Measurements from ENCODE around the gene TMEM18. TPM values are rescaled to one million over a fixed set of nuclear protein-coding genes. Genes with fewer than 3 reads are reported as not detected.
"Not testable (repeated sequence)": the region's sequence is repeated elsewhere in the genome, so short reads cannot be mapped to it uniquely, and the experiment has no call there.

TMEM18 gene
- polyA plus RNA-seq, 1 donor from 2014 or later, result 58.6 TPM

DNA sequence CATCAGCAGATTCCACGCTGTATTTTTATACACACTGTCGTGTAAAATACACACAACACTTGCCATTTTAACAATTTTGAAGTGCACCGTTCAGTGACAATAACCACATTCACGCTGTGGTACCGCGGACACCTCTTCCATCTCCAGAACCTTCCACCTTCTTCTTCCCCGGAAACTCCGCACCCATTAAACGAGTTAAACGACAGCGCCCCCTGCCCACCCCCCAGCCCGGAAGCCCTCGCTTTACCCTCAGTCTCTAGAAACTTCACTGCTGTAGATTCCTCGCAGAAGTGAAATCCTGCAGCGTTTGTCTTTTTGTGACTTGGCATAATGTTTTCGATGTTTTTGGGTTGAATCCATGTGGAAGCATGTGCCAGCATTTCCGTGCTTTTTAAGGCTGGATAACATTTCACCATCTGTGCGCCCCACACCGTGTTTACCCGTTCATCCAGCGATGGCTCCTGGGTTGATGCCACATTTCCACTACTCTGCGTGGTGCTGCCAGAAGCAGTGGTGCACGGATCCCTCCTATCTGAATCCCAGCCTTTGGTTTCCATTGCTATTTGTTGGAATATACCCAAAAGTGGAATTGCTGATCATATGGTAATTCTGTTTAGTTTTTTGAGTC, 32.0 kb upstream of the TMEM18 start (continued):
- no peak for TF ChIP-seq MXI1 (conservative IDR thresholded peaks at IDR 0.05; ENCODE audit: poor library complexity, severe bottlenecking)

DNA sequence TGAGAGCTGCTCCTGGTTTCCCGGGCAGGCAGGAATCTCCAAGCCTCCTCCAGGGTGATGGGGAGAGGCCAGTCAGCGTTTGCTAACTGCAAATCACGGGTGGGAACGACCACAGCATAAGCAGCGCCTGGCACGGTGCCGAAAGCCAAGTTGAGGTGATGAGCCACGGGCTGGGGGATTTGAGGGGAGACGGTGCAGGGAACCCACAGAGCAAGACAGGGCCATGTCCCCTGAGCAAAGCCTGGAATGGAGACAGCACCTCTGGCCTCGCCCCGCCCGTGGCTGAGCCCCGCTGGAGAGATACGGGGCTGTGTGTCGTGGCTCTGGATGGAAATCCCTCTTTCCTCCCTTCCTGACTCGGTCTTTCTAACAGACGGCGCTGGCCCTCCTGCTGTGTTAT, 31.5 kb upstream of the TMEM18 start:
- H3K9ac ChIP-seq (ENCODE audit: low read length), result no peak overlapping the region
- H3K9me2 ChIP-seq (ENCODE audit: insufficient read depth, low read length), result no peaks in the 10 kb centered on the region
- H2AFZ ChIP-seq (ENCODE audit: low read depth, low read length), result no peak overlapping the region
- no peaks in the 10 kb centered on the region for H4K20me1 ChIP-seq (ENCODE audit: insufficient read depth)
- H3K27ac ChIP-seq (ENCODE audit: low read length), result no peak overlapping the region
- H3K4me2 ChIP-seq (ENCODE audit: low read length), result no peak overlapping the region
- TF ChIP-seq MXI1 (conservative IDR thresholded peaks at IDR 0.05; ENCODE audit: poor library complexity, severe bottlenecking) (no peak), POLR2AphosphoS5 (IDR thresholded peaks at IDR 0.05) (no peak), SMC3 (conservative IDR thresholded peaks at IDR 0.05; ENCODE audit: poor library complexity) (no peak), EP300 (conservative IDR thresholded peaks at IDR 0.05; ENCODE audit: poor library complexity, severe bottlenecking) (no peak), EZH2 (IDR thresholded peaks at IDR 0.05; ENCODE audit: borderline replicate concordance, insufficient read depth, low read length, poor library complexity, severe bottlenecking) (no peak), RAD21 (conservative IDR thresholded peaks at IDR 0.05) (no peak), TAF1 (IDR thresholded peaks at IDR 0.05; ENCODE audit: low read depth) (no peak)
- TF ChIP-seq, protein P1, sequence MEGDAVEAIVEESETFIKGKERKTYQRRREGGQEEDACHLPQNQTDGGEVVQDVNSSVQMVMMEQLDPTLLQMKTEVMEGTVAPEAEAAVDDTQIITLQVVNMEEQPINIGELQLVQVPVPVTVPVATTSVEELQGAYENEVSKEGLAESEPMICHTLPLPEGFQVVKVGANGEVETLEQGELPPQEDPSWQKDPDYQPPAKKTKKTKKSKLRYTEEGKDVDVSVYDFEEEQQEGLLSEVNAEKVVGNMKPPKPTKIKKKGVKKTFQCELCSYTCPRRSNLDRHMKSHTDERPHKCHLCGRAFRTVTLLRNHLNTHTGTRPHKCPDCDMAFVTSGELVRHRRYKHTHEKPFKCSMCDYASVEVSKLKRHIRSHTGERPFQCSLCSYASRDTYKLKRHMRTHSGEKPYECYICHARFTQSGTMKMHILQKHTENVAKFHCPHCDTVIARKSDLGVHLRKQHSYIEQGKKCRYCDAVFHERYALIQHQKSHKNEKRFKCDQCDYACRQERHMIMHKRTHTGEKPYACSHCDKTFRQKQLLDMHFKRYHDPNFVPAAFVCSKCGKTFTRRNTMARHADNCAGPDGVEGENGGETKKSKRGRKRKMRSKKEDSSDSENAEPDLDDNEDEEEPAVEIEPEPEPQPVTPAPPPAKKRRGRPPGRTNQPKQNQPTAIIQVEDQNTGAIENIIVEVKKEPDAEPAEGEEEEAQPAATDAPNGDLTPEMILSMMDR (IDR thresholded peaks at IDR 0.05; ENCODE audit: poor library complexity, severe bottlenecking), result no peak
- TF ChIP-seq, protein P2, sequence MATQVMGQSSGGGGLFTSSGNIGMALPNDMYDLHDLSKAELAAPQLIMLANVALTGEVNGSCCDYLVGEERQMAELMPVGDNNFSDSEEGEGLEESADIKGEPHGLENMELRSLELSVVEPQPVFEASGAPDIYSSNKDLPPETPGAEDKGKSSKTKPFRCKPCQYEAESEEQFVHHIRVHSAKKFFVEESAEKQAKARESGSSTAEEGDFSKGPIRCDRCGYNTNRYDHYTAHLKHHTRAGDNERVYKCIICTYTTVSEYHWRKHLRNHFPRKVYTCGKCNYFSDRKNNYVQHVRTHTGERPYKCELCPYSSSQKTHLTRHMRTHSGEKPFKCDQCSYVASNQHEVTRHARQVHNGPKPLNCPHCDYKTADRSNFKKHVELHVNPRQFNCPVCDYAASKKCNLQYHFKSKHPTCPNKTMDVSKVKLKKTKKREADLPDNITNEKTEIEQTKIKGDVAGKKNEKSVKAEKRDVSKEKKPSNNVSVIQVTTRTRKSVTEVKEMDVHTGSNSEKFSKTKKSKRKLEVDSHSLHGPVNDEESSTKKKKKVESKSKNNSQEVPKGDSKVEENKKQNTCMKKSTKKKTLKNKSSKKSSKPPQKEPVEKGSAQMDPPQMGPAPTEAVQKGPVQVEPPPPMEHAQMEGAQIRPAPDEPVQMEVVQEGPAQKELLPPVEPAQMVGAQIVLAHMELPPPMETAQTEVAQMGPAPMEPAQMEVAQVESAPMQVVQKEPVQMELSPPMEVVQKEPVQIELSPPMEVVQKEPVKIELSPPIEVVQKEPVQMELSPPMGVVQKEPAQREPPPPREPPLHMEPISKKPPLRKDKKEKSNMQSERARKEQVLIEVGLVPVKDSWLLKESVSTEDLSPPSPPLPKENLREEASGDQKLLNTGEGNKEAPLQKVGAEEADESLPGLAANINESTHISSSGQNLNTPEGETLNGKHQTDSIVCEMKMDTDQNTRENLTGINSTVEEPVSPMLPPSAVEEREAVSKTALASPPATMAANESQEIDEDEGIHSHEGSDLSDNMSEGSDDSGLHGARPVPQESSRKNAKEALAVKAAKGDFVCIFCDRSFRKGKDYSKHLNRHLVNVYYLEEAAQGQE (IDR thresholded peaks at IDR 0.05; ENCODE audit: borderline replicate concordance), result no peak
- H3K4me3 ChIP-seq (ENCODE audit: low read length), result no peak overlapping the region
- no peaks in the 10 kb centered on the region for H3K27me3 ChIP-seq (ENCODE audit: insufficient read depth, low read depth, low read length)
- H3K79me2 ChIP-seq (replicated peaks; ENCODE audit: insufficient read depth, low read length), result no peaks in the 10 kb centered on the region
- no peaks in the 10 kb centered on the region for H3K9me3 ChIP-seq (ENCODE audit: low read length)
- H3K36me3 ChIP-seq (ENCODE audit: insufficient read depth, low read length), result no peaks in the 10 kb centered on the region
- no peaks in the 10 kb centered on the region for H3F3A ChIP-seq (ENCODE audit: insufficient read depth, low read length, poor library complexity, severe bottlenecking)

DNA sequence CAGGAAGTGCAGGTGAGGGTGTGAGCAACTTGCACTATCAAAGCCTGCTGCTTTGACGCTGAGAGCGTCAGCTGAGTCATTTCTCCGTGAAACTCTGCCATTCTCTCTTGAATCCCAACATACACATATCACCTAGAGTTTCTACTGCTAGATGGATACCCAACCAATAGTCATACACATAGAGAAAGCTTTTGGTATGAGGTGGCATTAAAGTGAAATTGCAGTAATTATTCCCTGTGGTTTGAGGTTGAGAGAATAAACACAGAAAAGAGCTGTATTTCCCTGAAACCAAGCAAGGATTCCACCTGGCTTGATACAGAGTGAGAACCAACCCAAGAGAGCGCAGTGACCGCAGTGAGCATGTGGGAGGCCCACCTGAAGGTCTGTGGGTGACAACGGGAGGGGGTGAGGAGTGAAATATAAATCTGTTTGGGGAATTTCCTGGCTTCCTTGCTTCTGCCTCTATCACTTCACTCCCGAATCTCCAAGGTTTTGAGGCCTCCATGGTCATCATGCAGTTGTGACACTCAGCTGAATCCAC, 28.8 kb upstream of the TMEM18 start:
- Histone ChIP-seq H2AFZ (ENCODE audit: low read depth, low read length) (no peak overlapping the region), H3K9me3 (ENCODE audit: low read length) (no peaks in the 10 kb centered on the region), H3K27me3 (ENCODE audit: insufficient read depth, low read depth, low read length) (no peaks in the 10 kb centered on the region), H3F3A (ENCODE audit: insufficient read depth, low read length, poor library complexity, severe bottlenecking) (no peaks in the 10 kb centered on the region), H3K27ac (ENCODE audit: low read length) (no peak overlapping the region), H4K20me1 (ENCODE audit: insufficient read depth) (no peaks in the 10 kb centered on the region), H3K79me2 (replicated peaks; ENCODE audit: insufficient read depth, low read length) (no peaks in the 10 kb centered on the region), H3K9ac (ENCODE audit: low read length) (no peak overlapping the region), H3K4me3 (ENCODE audit: low read length) (no peak overlapping the region), H3K9me2 (ENCODE audit: insufficient read depth, low read length) (no peaks in the 10 kb centered on the region), H3K4me2 (ENCODE audit: low read length) (no peak overlapping the region), H3K36me3 (ENCODE audit: insufficient read depth, low read length) (no peaks in the 10 kb centered on the region)
- TF ChIP-seq MXI1 (conservative IDR thresholded peaks at IDR 0.05; ENCODE audit: poor library complexity, severe bottlenecking), result no peak
- TF ChIP-seq POLR2AphosphoS5 (IDR thresholded peaks at IDR 0.05), result peak; percentile 57

DNA sequence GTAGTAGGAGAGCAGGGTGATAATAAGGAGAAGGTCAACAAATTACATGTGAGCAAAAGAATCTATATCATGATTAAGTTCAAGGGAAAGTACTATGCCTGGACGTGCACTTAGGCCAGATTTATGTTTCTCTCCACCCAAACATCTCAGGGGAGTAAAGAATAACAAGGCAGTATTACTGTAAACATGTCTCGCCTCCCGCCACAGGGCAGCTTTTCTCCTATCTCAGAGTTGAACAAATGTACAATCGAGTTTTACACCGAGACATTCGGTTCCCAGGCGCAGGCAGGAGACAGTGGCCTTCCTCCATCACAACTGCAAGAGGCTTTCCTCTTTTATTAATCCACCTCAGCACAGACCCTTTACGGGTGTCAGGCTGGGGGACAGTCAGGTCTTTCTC, 25.6 kb upstream of the TMEM18 start:
- not testable (repeated sequence) for H3K9me3 ChIP-seq (ENCODE audit: low read length)

More for the DNA sequence above, 25.6 kb upstream of the TMEM18 start:
- not testable (repeated sequence) for H3K9ac ChIP-seq (ENCODE audit: low read length); H3K4me2 ChIP-seq (ENCODE audit: low read length); H3F3A ChIP-seq (ENCODE audit: insufficient read depth, low read length, poor library complexity, severe bottlenecking); H3K4me3 ChIP-seq (ENCODE audit: low read length); H4K20me1 ChIP-seq (ENCODE audit: insufficient read depth); H3K27me3 ChIP-seq (ENCODE audit: insufficient read depth, low read depth, low read length); H3K27ac ChIP-seq (ENCODE audit: low read length); H3K9me2 ChIP-seq (ENCODE audit: insufficient read depth, low read length); H3K79me2 ChIP-seq (replicated peaks; ENCODE audit: insufficient read depth, low read length); H2AFZ ChIP-seq (ENCODE audit: low read depth, low read length); H3K36me3 ChIP-seq (ENCODE audit: insufficient read depth, low read length)

Data from neural cell (in vitro differentiated cells).